ENCODE data around the gene MUC2.
"Not testable (repeated sequence)": the region's sequence is repeated elsewhere in the genome, so short reads cannot be mapped to it uniquely, and the experiment has no call there.

MUC2 gene

DNA sequence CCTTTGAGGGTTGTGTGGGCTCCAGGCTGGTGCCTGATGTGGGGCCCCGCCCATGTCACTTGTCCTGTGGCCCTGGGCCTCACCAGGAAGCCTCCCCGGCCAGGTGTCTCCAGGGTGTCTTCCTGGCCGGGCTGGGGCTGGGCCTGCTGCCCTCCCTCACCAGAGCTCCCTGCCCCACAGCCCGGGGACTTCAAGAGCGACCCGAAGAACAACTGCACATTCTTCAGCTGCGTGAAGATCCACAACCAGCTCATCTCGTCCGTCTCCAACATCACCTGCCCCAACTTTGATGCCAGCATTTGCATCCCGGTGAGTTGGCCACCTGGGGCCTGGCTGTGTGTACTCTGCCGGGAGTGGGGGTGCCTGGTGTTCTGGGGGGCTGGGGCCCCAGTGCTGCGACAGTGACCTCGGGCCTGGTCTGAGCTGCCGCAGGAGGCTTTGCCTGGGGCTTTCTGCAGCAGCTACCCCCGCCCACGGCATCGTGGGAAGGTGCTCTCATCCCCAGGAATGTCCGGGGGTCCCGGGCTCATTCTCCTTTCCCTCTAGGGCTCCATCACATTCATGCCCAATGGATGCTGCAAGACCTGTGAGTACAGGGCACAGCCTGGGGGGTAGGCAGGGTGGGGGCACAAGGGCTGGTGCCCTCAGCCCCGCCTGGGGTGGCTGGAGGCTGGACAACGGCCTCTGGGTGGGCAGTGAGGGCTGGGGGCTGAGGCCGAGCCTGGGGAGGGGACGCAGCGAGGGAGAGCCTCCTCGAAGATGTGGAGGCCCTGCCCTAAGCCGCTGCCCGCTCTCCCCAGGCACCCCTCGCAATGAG is 34.6 kb downstream of the MUC2 start:
- no peak for DNase-seq

GRCh38 chr11:1109918-1110705 is 35.4 kb downstream of the MUC2 start:
- no peak for DNase-seq

DNA sequence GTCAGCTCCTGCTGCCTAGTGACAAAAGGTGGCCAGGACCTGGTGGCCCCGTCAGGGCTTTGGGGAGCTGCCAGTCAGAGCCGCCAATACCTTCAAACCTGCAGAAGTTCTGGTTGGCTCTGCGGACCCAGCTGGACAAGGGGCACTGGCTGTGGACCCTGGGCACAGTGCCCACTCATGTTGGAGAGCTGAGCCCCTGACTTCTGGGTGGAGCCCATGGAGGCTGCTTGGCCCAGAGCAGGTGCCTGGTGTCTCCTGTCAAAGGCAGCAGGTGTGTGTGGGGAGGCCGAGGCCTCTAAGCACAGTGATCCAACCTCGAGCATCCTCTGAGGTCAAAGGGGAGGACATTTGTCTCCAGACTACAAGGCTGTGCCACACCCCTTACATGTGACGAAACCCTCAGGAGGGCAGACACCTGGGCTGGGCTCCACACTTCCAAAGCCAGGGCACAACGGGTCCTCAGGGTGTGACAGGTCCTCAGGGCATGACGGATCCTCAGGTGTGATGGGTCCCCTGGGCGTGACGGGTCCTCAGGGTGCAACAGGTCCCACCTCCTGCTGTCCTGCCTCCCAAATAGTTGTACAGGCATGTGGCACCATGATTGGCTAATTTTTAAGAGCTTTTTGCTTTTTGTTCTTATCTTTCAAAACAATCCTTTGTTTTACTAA is 37.0 kb downstream of the MUC2 start:
- DNase-seq = no peak

- no peak for DNase-seq
Measured at GRCh38 chr11:1112351-1113191, 37.9 kb downstream of the MUC2 start.

- DNase-seq = no peak
Measured at GRCh38 chr11:1113405-1114201, 38.9 kb downstream of the MUC2 start.

GRCh38 chr11:1115292-1115691 is 40.6 kb downstream of the MUC2 start:
- DNase-seq = not testable (repeated sequence)

DNA sequence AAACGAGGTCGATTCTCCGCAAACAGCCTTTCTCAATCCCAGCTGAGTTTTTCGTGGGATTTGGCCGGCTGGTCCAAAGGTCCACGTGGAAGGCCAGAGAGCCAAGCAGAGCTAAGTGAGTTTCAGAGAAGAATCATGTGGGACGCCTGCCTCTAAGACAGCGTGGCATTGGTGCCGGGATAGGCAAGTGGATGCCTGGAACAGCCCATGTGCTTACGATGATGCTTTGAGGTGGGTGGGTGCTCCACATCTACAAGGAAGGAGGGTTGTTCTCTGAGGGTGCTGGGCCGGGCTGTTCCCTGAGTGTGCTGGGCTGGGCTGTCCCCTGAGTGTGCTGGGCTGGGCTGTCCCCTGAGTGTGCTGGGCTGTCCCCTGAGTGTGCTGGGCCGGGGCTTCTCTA is 41.4 kb downstream of the MUC2 start:
- no peak for DNase-seq

GRCh38 chr11:1116666-1117390 is 42.2 kb downstream of the MUC2 start:
- no peak for DNase-seq

- no peak for DNase-seq
Measured at GRCh38 chr11:1117992-1118391, 43.3 kb downstream of the MUC2 start.

- DNase-seq = no peak
Measured at GRCh38 chr11:1118755-1119603, 44.3 kb downstream of the MUC2 start.

- DNase-seq = no peak
Measured at GRCh38 chr11:1119604-1120146, 45.0 kb downstream of the MUC2 start.

DNA sequence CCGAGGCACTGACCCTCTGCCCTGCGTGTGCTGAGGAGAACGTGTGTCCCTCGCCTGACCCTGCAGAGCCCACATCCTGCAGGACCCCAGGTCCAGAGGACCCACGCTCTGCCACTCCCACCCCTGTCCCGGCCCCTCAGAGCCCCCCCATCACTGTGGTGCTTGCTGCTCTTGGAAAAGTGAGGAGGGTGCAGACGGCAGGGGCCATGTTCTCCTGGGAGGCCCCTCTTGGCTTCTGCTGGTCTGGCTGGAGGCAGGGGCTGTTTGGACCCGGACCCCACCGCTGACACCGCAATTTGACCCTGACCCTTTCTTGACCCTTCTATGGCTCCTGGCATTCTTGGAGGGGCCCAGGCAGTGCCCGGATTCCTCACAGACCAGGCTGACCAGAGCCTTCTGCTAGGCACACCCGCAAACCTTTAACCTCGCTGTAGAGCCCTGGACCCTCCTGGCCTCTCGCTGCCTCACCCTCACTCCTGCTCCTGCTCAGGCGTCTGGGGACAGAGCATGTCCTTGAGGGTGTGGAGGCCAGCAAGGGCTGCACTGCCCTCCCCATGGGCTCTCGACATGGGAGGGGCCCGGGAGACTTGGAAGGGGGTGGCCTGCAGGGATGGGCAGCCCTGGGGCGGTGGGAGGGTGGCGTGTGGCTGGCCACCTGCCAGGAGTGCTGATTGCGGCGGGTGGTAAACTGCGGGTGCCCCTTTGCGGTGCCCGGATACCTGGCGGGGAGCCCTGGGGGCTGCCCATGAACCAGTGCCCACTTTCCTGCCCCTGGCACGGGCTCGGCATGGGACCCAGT is 46.1 kb downstream of the MUC2 start:
- no peak for DNase-seq

GRCh38 chr11:1121331-1121812 is 46.7 kb downstream of the MUC2 start:
- DNase-seq = no peak

GRCh38 chr11:1121813-1122663 is 47.4 kb downstream of the MUC2 start:
- DNase-seq = no peak

DNA sequence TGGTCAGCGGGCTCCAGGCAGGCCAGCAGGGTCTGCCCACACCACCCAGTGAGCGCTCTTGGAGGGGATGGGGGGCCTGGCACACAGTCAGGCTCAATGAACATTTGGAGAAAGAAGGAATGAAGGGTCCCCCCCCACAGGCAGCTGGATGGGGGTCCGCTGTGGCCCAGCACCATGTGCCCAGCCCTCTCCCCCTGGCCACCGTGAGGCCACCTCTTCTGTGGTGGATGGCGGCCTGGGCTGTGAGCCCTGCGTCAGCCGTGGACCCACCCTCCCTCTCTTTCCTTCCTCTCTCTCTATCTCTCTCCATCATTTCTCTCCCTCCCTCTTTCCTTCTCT is 48.0 kb downstream of the MUC2 start:
- DNase-seq = no peak

- no peak for DNase-seq
Measured at GRCh38 chr11:1123970-1124369, 49.3 kb downstream of the MUC2 start.

Measured in NCI-H82 (cell line).